Measurements from ENCODE around the gene HDAC3. TPM values are rescaled to one million over a fixed set of nuclear protein-coding genes. Genes with fewer than 3 reads are reported as not detected.

The HDAC3 gene
- total RNA-seq, 4 donors from 2014 or later: 31.2 to 55.6 (median 47.9) TPM

- no peak overlapping the region for H3K4me3 ChIP-seq
- DNase-seq: no peak
- no peak overlapping the region for H3K27ac ChIP-seq
- H3K9me3 ChIP-seq: no peaks in the 10 kb centered on the region
- no peaks in the 10 kb centered on the region for H3K4me1 ChIP-seq
- no peaks in the 10 kb centered on the region for H3K36me3 ChIP-seq
- no peak for TF ChIP-seq POLR2A (IDR thresholded peaks at IDR 0.05)
- TF ChIP-seq, protein P1, sequence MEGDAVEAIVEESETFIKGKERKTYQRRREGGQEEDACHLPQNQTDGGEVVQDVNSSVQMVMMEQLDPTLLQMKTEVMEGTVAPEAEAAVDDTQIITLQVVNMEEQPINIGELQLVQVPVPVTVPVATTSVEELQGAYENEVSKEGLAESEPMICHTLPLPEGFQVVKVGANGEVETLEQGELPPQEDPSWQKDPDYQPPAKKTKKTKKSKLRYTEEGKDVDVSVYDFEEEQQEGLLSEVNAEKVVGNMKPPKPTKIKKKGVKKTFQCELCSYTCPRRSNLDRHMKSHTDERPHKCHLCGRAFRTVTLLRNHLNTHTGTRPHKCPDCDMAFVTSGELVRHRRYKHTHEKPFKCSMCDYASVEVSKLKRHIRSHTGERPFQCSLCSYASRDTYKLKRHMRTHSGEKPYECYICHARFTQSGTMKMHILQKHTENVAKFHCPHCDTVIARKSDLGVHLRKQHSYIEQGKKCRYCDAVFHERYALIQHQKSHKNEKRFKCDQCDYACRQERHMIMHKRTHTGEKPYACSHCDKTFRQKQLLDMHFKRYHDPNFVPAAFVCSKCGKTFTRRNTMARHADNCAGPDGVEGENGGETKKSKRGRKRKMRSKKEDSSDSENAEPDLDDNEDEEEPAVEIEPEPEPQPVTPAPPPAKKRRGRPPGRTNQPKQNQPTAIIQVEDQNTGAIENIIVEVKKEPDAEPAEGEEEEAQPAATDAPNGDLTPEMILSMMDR (IDR thresholded peaks at IDR 0.05): no peak
- no peaks in the 10 kb centered on the region for H3K27me3 ChIP-seq
Observed at GRCh38 chr5:141665995-141666940, 29.6 kb upstream of the HDAC3 start.

GRCh38 chr5:141664733-141665461, 28.2 kb upstream of the HDAC3 start:
- no peak overlapping the region for H3K4me3 ChIP-seq
- H3K4me1 ChIP-seq: no peaks in the 10 kb centered on the region
- DNase-seq: peak; percentile 78 to 92 (median 87)
- H3K27me3 ChIP-seq: no peaks in the 10 kb centered on the region
- no peak overlapping the region for H3K27ac ChIP-seq
- H3K9me3 ChIP-seq: no peaks in the 10 kb centered on the region
- H3K36me3 ChIP-seq: no peaks in the 10 kb centered on the region
- TF ChIP-seq, protein P1 (IDR thresholded peaks at IDR 0.05): peak; percentile 71 to 91 (median 86)
- TF ChIP-seq POLR2A (IDR thresholded peaks at IDR 0.05): no peak

DNA sequence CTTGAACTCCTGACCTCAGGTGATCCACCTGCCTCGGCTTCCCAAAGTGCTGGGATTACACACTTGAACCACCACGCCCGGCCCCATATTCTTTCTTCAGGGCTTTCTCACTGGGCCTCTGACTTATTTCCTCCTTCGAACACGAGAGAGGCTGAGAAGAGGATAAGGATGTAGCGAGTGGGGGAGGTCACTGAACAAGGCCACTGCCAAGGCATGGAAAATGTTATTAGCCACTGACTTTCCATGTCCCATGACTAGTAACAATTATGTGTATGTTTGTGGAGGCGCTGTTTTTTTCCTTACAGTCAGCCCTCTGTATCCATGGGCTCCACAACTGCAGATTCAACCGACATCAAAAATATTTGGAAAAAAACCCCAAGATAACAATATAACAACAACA, 26.9 kb upstream of the HDAC3 start:
- no peaks in the 10 kb centered on the region for H3K4me1 ChIP-seq
- H3K36me3 ChIP-seq: no peaks in the 10 kb centered on the region
- no peak for TF ChIP-seq POLR2A (IDR thresholded peaks at IDR 0.05)
- TF ChIP-seq, protein P1 (IDR thresholded peaks at IDR 0.05): no peak
- no peak overlapping the region for H3K4me3 ChIP-seq
- DNase-seq: no peak
- no peak overlapping the region for H3K27ac ChIP-seq
- H3K9me3 ChIP-seq: no peaks in the 10 kb centered on the region
- H3K27me3 ChIP-seq: no peaks in the 10 kb centered on the region

- no peak for DNase-seq
- H3K4me1 ChIP-seq: no peaks in the 10 kb centered on the region
- H3K27ac ChIP-seq: no peak overlapping the region
- H3K36me3 ChIP-seq: no peaks in the 10 kb centered on the region
- TF ChIP-seq POLR2A (IDR thresholded peaks at IDR 0.05): no peak
- TF ChIP-seq, protein P1 (IDR thresholded peaks at IDR 0.05): no peak
- no peaks in the 10 kb centered on the region for H3K27me3 ChIP-seq
- no peaks in the 10 kb centered on the region for H3K9me3 ChIP-seq
- H3K4me3 ChIP-seq: no peak overlapping the region
Observed at GRCh38 chr5:141662028-141662427, 25.4 kb upstream of the HDAC3 start.

- no peaks in the 10 kb centered on the region for H3K27me3 ChIP-seq
- H3K36me3 ChIP-seq: peaks cover 0 to 8% (median 0%) of the 10 kb centered on the region in 3 donors
- no peak overlapping the region for H3K4me3 ChIP-seq
- H3K4me1 ChIP-seq: no peaks in the 10 kb centered on the region
- TF ChIP-seq POLR2A (IDR thresholded peaks at IDR 0.05): no peak
- TF ChIP-seq, protein P1 (IDR thresholded peaks at IDR 0.05): no peak
- no peaks in the 10 kb centered on the region for H3K9me3 ChIP-seq
- DNase-seq: no peak
- H3K27ac ChIP-seq: no peak overlapping the region
Observed at GRCh38 chr5:141657937-141658545, 21.4 kb upstream of the HDAC3 start.
